Activated B cell treated with CpG ODN at 0.5 μM for 24 hours (primary cell): ENCODE data around the gene SORL1. TPM values are rescaled to one million over a fixed set of nuclear protein-coding genes. Genes with fewer than 3 reads are reported as not detected.
"Not testable (repeated sequence)": the region's sequence is repeated elsewhere in the genome, so short reads cannot be mapped to it uniquely, and the experiment has no call there.

ENCODE experiments used
- ATAC-seq: fragments of 200-7000 bp; cut with Tn5 transposase; one replicate; pipeline ENCODE4 v1.10.0; 2021; ENCODE audit warnings: low read depth, mild to moderate bottlenecking, moderate library complexity
- CTCF ChIA-PET: fragments of 350-600 bp; sonication (Branson Sonifier 250); formaldehyde crosslinking; loops from one replicate; lab custom pipeline; 2021; ENCODE audit warnings: antibody characterized with exemption; lab: Charles Lee
- POLR2A ChIA-PET: fragments of 350-600 bp; sonication (Branson Sonifier 250); formaldehyde crosslinking; loops from one replicate; lab custom pipeline; 2021; ENCODE audit warnings: antibody characterized with exemption; lab: Charles Lee
- DNase-seq: peaks from one replicate; pipeline ENCODE4 v3.0.0; 2022
- H3K27ac Mint-ChIP-seq: one replicate; pipeline ENCODE4 v1.8.0; 2020; ENCODE audit warnings: mixed read lengths
- H3K27me3 Mint-ChIP-seq: one replicate; pipeline ENCODE4 v1.8.0; 2021; ENCODE audit warnings: mixed read lengths
- H3K36me3 Mint-ChIP-seq: one replicate; pipeline ENCODE4 v1.8.0; 2021; ENCODE audit warnings: low read depth, mixed read lengths
- H3K4me1 Mint-ChIP-seq: one replicate; pipeline ENCODE4 v1.8.0; 2021; ENCODE audit warnings: mixed read lengths
- H3K4me3 Mint-ChIP-seq: one replicate; pipeline ENCODE4 v1.8.0; 2020; ENCODE audit warnings: mild to moderate bottlenecking, mixed read lengths
- H3K9me3 Mint-ChIP-seq: one replicate; pipeline ENCODE4 v1.8.0; 2020; ENCODE audit warnings: mixed read lengths
- CTCF ChIP-seq: fragments of 200-600 bp; IDR thresholded peaks from one replicate; pipeline ENCODE4 v1.8.0; 2022; ENCODE audit warnings: antibody characterized with exemption, mild to moderate bottlenecking
- intact Hi-C: fragments of 100-400 bp; cut with micrococcal nuclease; formaldehyde crosslinking; loops from one replicate; pipeline ENCODE4 v1.15.1; 2024
- total RNA-seq: library from RNA; stranded (reverse); gene quantifications from 2 replicates; pipeline ENCODE4 v1.2.3, GENCODE V29; 2022

SORL1 gene
- total RNA-seq, 1 donor from 2014 or later: 180 TPM

GRCh38 chr11:121631456-121631855, 179.3 kb downstream of the SORL1 start:
- Mint-ChIP-seq H3K4me3 (no peak overlapping the region), H3K27me3 (no peaks in the 10 kb centered on the region), H3K27ac (no peak overlapping the region), H3K36me3 (peaks cover 64% of the 10 kb centered on the region), H3K4me1 (no peaks in the 10 kb centered on the region), H3K9me3 (no peaks in the 10 kb centered on the region)
- TF ChIP-seq CTCF: no peak
- ATAC-seq (no peak), DNase-seq (no peak)
- intact Hi-C loops: no loop called here
- ChIA-PET POLR2A (no interaction called here), CTCF (no interaction called here)

- H3K4me3 Mint-ChIP-seq: no peak overlapping the region
- no peak for TF ChIP-seq CTCF
- no peaks in the 10 kb centered on the region for H3K9me3 Mint-ChIP-seq
- CTCF ChIA-PET: no interaction called here
- no peaks in the 10 kb centered on the region for H3K27me3 Mint-ChIP-seq
- H3K4me1 Mint-ChIP-seq: no peaks in the 10 kb centered on the region
- POLR2A ChIA-PET: no interaction called here
- peaks cover 38% of the 10 kb centered on the region for H3K36me3 Mint-ChIP-seq
- no peak overlapping the region for H3K27ac Mint-ChIP-seq
- no peak for ATAC-seq
- DNase-seq: no peak
- intact Hi-C loops: no loop called here
These were observed 182.2 kb downstream of the SORL1 start for GRCh38 chr11:121634273-121634672.

GRCh38 chr11:121634889-121635288, 182.8 kb downstream of the SORL1 start:
- CTCF ChIA-PET: no interaction called here
- TF ChIP-seq CTCF: no peak
- ATAC-seq (no peak), DNase-seq (no peak)
- POLR2A ChIA-PET: no interaction called here
- no peaks in the 10 kb centered on the region for H3K9me3 Mint-ChIP-seq
- H3K4me1 Mint-ChIP-seq: no peaks in the 10 kb centered on the region
- H3K27ac Mint-ChIP-seq: no peak overlapping the region
- peaks cover 32% of the 10 kb centered on the region for H3K36me3 Mint-ChIP-seq
- no peaks in the 10 kb centered on the region for H3K27me3 Mint-ChIP-seq
- intact Hi-C loops: no loop called here
- H3K4me3 Mint-ChIP-seq: no peak overlapping the region

GRCh38 chr11:121636081-121636799, 184.1 kb downstream of the SORL1 start:
- Mint-ChIP-seq H3K36me3 (peaks cover 21% of the 10 kb centered on the region), H3K4me3 (no peak overlapping the region), H3K9me3 (no peaks in the 10 kb centered on the region), H3K4me1 (no peaks in the 10 kb centered on the region), H3K27me3 (no peaks in the 10 kb centered on the region), H3K27ac (no peak overlapping the region)
- DNase-seq (no peak), ATAC-seq (no peak)
- ChIA-PET POLR2A (no interaction called here), CTCF (no interaction called here)
- TF ChIP-seq CTCF: no peak
- intact Hi-C loops: no loop called here

- DNase-seq: no peak
- POLR2A ChIA-PET: no interaction called here
- no peak for ATAC-seq
- intact Hi-C loops: no loop called here
- CTCF ChIA-PET: no interaction called here
- Mint-ChIP-seq H3K4me3 (no peak overlapping the region), H3K27me3 (no peaks in the 10 kb centered on the region), H3K36me3 (peaks cover 19% of the 10 kb centered on the region), H3K4me1 (no peaks in the 10 kb centered on the region), H3K27ac (no peak overlapping the region), H3K9me3 (no peaks in the 10 kb centered on the region)
- no peak for TF ChIP-seq CTCF
These were observed 184.7 kb downstream of the SORL1 start for GRCh38 chr11:121636800-121637176.

GRCh38 chr11:121637587-121637986, 185.5 kb downstream of the SORL1 start:
- ATAC-seq, CTCF ChIA-PET, H3K4me3 Mint-ChIP-seq, H3K4me1 Mint-ChIP-seq, POLR2A ChIA-PET, intact Hi-C loops, H3K27ac Mint-ChIP-seq, H3K9me3 Mint-ChIP-seq, H3K27me3 Mint-ChIP-seq, DNase-seq: not testable (repeated sequence)
- H3K36me3 Mint-ChIP-seq: peaks cover 12% of the 10 kb centered on the region
